Activated naive CD4-positive, alpha-beta T cell (primary cell): ENCODE results near the gene INSR.

Experiments used
- DNase-seq, 4 experiments: peaks; one replicate each; lab custom pipeline; 2025; lab: John Stamatoyannopoulos, UW

INSR gene

GRCh38 chr19:7295912-7296536 is 1.8 kb upstream of the INSR start:
- no peak for DNase-seq

DNA sequence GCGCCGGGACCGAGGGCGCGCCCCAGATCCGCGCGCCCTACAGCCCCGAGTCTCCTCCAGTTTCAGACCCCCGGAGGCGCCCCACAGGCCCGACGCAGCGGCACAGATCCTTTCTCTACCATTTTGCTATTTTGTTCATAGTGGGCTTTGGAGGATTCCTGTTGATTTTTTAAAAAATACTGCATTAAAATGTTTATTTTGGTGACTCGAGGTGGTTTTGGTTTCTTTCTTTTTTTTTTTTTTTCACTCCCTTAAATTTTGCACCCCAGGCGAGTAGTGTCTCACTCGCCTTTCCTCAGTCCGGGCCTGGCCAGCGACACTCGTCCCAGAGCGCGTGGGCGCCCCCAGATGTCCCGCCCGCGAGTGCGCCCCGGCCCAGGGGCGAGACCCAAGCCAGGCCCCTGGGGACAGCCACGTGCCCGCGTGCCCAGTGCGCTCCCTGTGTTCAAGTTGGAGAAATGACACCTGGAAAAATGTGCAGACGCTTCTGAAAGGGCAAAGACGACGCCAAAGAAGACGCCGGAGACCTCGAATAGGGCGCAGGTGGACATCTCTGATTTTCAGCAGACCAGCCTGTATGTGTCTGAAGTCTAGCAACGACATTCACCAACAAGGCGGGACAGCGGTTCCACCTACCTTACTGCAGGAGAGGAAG is 471 bp upstream of the INSR start:
- no peak for DNase-seq

- DNase-seq = no peak
These were observed 1.1 kb downstream of the INSR start for GRCh38 chr19:7292950-7293761.

DNA sequence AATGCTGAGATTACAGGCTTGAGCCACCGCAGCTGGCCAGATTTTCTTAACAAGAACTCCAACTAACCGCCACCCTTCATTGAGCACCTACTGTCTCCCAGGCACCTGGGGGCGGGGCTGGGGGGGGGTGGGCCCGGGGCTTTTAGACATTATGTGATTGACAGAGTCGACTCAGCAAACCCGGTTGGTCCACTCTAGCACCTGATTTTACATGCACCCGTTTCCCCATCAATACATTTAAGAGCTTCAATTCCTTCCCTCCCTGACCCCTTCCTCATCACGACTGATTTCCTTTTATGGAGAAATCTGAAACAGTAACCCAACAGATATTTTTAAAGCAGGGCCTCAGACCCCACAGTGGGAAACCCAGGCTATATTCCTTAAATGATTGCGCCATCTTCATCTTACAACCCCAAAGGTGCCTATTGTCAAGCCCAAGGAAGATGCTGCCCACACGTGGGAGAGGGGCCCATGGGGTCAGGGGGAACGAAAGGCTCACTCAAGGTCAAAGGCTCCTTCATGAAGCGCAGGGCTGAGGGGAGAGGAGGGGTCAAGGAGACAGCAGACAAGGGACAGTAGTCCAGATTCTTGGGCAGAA is 1.8 kb downstream of the INSR start:
- no peak for DNase-seq

DNA sequence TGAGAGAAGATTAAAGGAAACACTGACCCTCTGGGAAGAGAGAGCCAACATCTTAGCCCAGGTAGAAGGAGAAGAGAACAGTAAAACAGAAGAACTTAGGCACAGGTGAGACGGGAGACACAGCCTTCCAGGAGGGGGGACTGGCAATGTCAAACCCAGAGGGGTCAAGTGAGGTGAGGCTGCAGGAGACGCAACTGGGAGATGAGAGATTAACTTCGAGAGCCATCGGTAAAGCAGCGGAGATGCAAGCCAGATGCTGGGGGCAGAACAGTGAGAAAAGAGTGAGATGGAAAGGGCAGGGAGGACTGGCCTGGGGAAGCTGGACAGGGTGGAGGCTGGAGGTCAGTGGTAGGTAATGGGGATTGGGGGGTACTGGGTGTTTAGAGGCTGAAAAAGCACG is 5.2 kb downstream of the INSR start:
- DNase-seq = no peak

- no peak for DNase-seq
These were observed 6.1 kb downstream of the INSR start for GRCh38 chr19:7288131-7288530.

GRCh38 chr19:7287722-7288121 is 6.5 kb downstream of the INSR start:
- DNase-seq = no peak

GRCh38 chr19:7280940-7281666 is 13.1 kb downstream of the INSR start:
- no peak for DNase-seq

DNA sequence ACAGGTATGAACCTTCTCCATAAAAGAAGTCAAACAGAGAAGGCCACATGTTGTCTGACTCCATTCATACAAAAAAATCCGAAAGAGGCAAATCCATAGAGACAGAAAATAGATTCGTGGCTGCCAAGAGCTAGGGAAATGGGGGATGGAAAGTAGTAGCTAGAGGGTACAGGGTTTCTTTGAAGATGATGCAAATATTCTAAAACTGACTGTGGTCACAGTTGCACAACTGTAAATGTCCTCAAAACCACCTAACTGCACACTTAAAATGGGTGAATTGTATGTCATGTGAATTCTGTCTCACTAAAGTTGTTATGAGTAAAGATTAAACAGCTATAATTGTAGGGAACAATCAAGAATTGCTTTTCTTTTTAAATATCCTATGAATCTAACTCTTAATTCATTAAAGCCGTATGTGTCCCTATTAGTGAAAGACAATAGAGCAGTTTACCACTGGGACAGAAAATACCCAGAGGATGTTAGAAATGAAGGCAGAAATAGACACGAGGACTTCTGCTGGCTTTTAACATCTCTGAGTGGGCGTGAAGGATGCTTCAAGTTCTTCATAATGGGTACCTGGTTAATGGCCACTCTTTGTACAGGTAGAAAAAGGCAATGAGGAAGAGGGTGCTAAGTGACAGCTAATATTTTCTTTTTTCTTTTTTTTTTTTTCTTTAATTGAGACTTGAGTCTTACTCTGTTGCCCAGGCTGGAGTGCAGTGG is 21.2 kb downstream of the INSR start:
- DNase-seq = no peak

GRCh38 chr19:7268705-7269098 is 25.5 kb downstream of the INSR start:
- DNase-seq = no peak

DNA sequence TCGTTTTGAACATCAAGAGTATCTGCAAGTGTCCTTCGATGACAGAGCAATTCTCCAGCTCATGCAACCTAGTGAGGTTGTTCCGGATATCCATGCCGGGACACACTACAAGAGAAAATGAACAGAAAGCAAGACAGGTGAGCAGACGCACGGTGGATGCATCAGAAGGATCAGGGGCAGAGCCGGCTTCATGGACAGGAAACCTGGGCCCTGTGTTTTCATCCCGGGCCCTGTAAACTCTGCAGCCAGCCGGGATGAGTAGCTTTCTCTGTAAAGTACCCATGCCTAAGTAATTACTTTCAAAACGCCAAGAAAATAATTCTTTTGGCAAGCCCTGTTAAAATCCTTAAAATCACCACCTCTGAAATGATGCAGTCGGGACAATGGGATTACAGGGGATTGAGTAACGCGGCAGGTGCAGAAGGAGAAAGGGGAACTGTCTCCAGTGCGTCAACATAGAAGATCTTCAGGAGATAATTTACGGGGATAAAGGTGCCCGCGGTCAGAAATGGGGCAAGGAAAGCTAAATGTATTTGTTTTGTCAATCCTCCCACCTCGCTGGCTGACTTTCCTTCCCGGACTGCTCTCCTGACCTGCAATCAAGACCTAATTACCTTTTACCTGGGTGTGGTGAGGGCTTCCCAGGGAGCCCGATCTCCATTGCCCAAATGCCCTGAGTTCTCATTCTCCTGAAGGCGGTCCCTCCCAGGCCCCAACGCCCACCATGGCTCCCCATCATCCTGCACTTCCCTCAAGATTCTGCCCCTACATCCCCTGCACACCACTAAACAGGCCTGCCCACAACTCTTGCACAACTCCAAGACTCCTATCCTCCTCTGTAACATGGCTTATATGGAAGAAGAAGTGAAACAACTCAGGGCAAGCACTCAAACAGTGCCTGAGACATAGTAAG is 26.2 kb downstream of the INSR start:
- no peak for DNase-seq

DNA sequence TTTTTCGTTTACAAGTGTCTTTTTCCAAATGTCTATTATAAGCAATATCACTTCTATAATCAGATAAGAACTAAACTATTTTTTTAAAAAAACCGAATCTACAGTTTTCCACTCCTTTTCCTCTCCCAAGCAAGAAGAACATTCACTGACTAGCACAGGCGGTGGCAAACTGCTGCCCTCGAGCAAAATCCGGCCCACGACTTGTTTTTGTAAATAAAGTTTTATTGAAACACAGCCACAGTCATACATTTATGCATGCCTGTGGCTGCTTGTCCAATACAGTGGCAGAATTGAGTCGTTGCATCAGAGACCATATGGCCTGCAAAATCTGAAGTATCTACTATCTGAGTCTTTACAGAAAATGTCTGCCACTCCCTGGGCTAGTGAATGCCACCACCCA is 27.4 kb downstream of the INSR start:
- no peak for DNase-seq

DNA sequence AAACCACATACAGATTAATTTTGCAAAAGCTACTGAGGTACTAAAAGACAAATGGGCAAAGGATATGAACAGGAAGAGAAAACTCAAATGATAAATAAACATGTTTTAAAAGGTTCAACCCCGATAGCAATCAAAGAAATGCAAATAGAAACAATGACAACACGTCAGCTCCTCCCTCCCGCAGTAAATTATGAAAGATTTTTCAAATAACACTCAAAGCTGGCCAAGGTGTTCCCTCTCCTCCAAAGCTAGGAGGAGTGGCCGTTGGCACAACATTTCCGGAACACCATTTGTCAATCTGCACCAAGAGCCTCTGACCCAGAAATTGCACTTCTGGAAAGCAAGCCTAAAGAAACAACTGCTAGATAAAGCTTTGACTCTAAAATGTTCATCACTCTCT is 28.3 kb downstream of the INSR start:
- no peak for DNase-seq

DNA sequence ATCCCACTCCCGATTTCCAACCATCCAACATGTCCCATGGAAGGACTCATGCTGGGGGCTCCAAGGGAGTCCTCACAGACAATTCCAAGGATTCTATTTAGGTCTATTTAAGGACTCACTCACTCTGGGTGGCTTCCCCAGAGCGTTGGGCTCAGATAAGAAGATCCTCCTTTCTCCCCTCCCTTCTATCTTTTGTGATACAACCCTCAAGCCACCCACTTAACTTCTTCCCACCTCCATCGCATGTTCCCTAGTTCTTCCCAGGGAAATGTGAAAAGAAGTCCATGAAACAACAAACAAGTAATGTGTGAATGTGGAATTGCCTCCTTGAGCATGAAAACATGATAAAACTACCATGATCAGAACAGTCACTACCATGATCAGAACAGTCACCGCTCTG is 29.4 kb downstream of the INSR start:
- no peak for DNase-seq

- DNase-seq = no peak
These were observed 30.7 kb downstream of the INSR start for GRCh38 chr19:7263521-7263920.

DNA sequence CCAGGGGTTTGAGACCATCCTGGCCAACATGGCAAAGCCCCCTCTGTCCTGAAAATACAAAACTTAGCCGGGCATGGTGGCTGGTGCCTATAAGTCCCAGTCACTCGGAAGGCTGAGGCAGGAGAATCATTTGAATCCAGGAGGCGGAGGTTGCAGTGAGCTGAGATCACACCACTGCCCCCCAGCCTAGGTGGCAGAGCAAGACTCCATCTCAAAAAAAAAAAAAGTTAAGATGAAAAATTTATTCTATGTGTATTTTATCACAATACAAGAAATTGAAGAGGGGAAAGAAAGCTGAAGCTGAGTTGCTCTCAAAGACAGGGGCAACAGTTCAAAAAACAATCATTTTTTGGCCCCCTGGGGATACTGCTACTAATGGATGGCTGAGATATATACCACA is 31.1 kb downstream of the INSR start:
- DNase-seq = no peak

DNA sequence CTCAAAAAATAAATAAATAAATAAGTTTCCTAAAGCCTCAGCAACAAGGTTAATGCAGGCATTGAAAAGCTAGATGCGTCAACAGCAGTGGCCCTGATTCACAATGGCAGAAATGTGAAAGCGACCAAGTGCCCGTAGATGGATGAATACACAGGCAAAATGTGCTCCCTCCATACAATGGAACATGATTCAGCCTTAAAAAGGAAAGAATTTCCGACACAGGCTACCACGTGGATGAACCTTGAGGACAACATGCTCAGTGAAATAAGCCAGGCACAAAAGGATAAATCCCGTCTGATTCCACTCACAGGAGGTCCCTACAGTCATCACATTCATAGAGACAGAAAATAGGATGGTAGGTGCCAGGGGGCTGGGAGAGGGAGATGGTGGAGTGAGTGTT is 31.7 kb downstream of the INSR start:
- DNase-seq = no peak

- no peak for DNase-seq
These were observed 34.1 kb downstream of the INSR start for GRCh38 chr19:7260161-7260560.

DNA sequence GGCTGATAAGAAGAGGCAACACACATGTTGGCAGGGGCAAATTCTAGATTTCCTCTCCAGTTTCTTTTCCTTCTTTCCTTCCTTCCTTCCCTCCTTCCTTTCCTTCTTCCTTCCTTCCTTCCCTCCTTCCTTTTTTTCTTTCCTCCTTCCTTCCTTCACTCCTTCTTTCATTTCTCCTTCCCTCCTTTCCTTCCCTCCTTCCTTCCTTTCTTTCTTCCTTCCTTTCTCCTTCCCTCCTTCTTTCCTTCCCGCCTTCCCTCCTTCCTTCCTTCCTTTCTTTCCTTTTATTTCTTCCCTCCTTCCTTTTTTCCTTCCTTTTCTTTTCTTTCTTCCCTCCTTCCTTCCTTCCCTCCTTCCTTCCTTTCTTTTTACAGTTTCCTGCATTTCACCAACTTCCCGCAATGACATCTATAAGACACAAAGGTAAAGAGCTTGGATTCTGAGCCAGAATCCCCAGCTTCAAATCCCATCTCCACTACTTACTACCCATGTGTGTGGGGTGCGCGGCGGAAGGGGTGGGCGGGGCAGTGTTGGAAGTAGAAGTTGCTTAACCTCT is 35.3 kb downstream of the INSR start:
- DNase-seq = no peak
